Endodermal cell (in vitro differentiated cells): ENCODE results near the gene USP48. TPM values are rescaled to one million over a fixed set of nuclear protein-coding genes. Genes with fewer than 3 reads are reported as not detected.

Experiments used
- DNase-seq: peaks from one replicate; pipeline ENCODE4 v3.0.0-alpha.2; 2017
- H3K27ac ChIP-seq: 2 replicates; pipeline ENCODE4 v1.5.1; 2013; ENCODE audit warnings: mild to moderate bottlenecking, low read depth, low read length, moderate library complexity
- H3K27me3 ChIP-seq: 2 replicates; pipeline ENCODE4 v1.6.1; 2013; ENCODE audit warnings: mild to moderate bottlenecking, low read length, moderate library complexity; ENCODE audit not compliant: insufficient read depth, control insufficient read depth, poor library complexity, severe bottlenecking
- H3K36me3 ChIP-seq: 2 replicates; pipeline ENCODE4 v1.7.0; 2013; ENCODE audit warnings: mild to moderate bottlenecking, low read length, moderate library complexity; ENCODE audit not compliant: control insufficient read depth, insufficient read depth
- H3K4me1 ChIP-seq: one replicate; pipeline ENCODE4 v1.7.0; 2013; ENCODE audit warnings: low read length; ENCODE audit not compliant: control insufficient read depth, insufficient read depth
- H3K4me3 ChIP-seq: 2 replicates; pipeline ENCODE4 v1.5.1; 2013; ENCODE audit warnings: mild to moderate bottlenecking, low read length, moderate library complexity
- H3K9ac ChIP-seq: 2 replicates; pipeline ENCODE4 v1.6.1; 2013; ENCODE audit warnings: mild to moderate bottlenecking, low read length, moderate library complexity; ENCODE audit not compliant: poor library complexity, severe bottlenecking; ENCODE audit errors: extremely low read depth
- H3K9me3 ChIP-seq: 2 replicates; pipeline ENCODE4 v1.6.1; 2013; ENCODE audit warnings: mild to moderate bottlenecking, low read length, moderate library complexity; ENCODE audit not compliant: control insufficient read depth
- H3K27ac Mint-ChIP-seq: 2 replicates; pipeline ENCODE4 v1.8.0; 2020; ENCODE audit warnings: mixed read lengths
- H3K27me3 Mint-ChIP-seq: 2 replicates; pipeline ENCODE4 v1.8.0; 2021; ENCODE audit warnings: mild to moderate bottlenecking, mixed read lengths; ENCODE audit not compliant: insufficient read depth
- H3K36me3 Mint-ChIP-seq: 2 replicates; pipeline ENCODE4 v1.8.0; 2020; ENCODE audit warnings: low read depth, mixed read lengths
- H3K4me1 Mint-ChIP-seq: 2 replicates; pipeline ENCODE4 v1.8.0; 2020; ENCODE audit warnings: mixed read lengths
- H3K4me3 Mint-ChIP-seq: 2 replicates; pipeline ENCODE4 v1.8.0; 2020; ENCODE audit warnings: mild to moderate bottlenecking, moderate library complexity, mixed read lengths
- H3K9me3 Mint-ChIP-seq: 2 replicates; pipeline ENCODE4 v1.8.0; 2020; ENCODE audit warnings: mild to moderate bottlenecking, mixed read lengths
- CTCF ChIP-seq: fragments of 200-600 bp; sonication (generic); conservative IDR thresholded peaks from 2 replicates; pipeline ENCODE4 v1.5.0; 2021; ENCODE audit warnings: antibody characterized with exemption, mild to moderate bottlenecking
- WGBS, 2 experiments: methylation state at CpG; one replicate each; pipeline versions ENCODE4 v1.1.5 to v1.1.7; 2013; ENCODE audit warnings: missing lambda C conversion rate in 2 of 2, mixed read lengths in 1 of 2; ENCODE audit not compliant: insufficient coverage in 1 of 2, insufficient read length in 1 of 2; 5-methylcytosine and 5-hydroxymethylcytosine counted together
- total RNA-seq, 2 donors: library from RNA; stranded (reverse); fragmentation: NEBNext Ultra II Directional in 1 of 2; extraction: Animal tissue kit (Norgen Biotek cat#: 25700) in 1 of 2; gene quantifications; 2 replicates in 1 of 2; 3 replicates in 1 of 2; pipeline ENCODE4 v1.2.1, GENCODE V29; 2021

The USP48 gene
- total RNA-seq, 2 donors from 2014 or later: 73.8 to 78.6 TPM

GRCh38 chr1:21672478-21673276 is 110.3 kb downstream of the USP48 start:
- H3K27ac ChIP-seq: no peak overlapping the region
- peaks cover 10% of the 10 kb centered on the region for H3K4me1 Mint-ChIP-seq
- H3K9ac ChIP-seq: no peak overlapping the region
- no peaks in the 10 kb centered on the region for H3K36me3 Mint-ChIP-seq
- H3K4me3 ChIP-seq: no peak overlapping the region
- DNase-seq: no peak
- no peak overlapping the region for H3K27ac Mint-ChIP-seq
- H3K27me3 Mint-ChIP-seq: peaks cover 16% of the 10 kb centered on the region
- no peaks in the 10 kb centered on the region for H3K4me1 ChIP-seq
- peaks cover 11% of the 10 kb centered on the region for H3K27me3 ChIP-seq
- no peaks in the 10 kb centered on the region for H3K9me3 ChIP-seq
- no peak for TF ChIP-seq CTCF
- 93 to 100% methylated on average over 5 to 10 of the region's 10 CpGs for WGBS, 2 experiments
- no peaks in the 10 kb centered on the region for H3K9me3 Mint-ChIP-seq
- peaks cover 2% of the 10 kb centered on the region for H3K36me3 ChIP-seq
- no peak overlapping the region for H3K4me3 Mint-ChIP-seq

GRCh38 chr1:21671915-21672314 is 111.0 kb downstream of the USP48 start:
- Histone ChIP-seq H3K4me3 (no peak overlapping the region), H3K9me3 (no peaks in the 10 kb centered on the region), H3K36me3 (no peaks in the 10 kb centered on the region), H3K27ac (no peak overlapping the region), H3K4me1 (no peaks in the 10 kb centered on the region), H3K27me3 (peaks cover 11% of the 10 kb centered on the region), H3K9ac (no peak overlapping the region)
- no peak for TF ChIP-seq CTCF
- no peak for DNase-seq
- Mint-ChIP-seq H3K27ac (no peak overlapping the region), H3K27me3 (peaks cover 20% of the 10 kb centered on the region), H3K4me1 (peaks cover 10% of the 10 kb centered on the region), H3K36me3 (no peaks in the 10 kb centered on the region), H3K9me3 (no peaks in the 10 kb centered on the region), H3K4me3 (no peak overlapping the region)
- 93 to 100% methylated on average over 3 to 6 of the region's 6 CpGs for WGBS, 2 experiments

GRCh38 chr1:21670956-21671902 is 111.7 kb downstream of the USP48 start:
- H3K36me3 Mint-ChIP-seq: no peaks in the 10 kb centered on the region
- no peak overlapping the region for H3K27ac Mint-ChIP-seq
- TF ChIP-seq CTCF: no peak
- no peaks in the 10 kb centered on the region for H3K9me3 Mint-ChIP-seq
- H3K4me1 Mint-ChIP-seq: peaks cover 3% of the 10 kb centered on the region
- H3K9ac ChIP-seq: no peak overlapping the region
- 79 to 86% methylated on average over 10 to 11 of the region's 11 CpGs for WGBS, 2 experiments
- H3K4me3 Mint-ChIP-seq: no peak overlapping the region
- no peaks in the 10 kb centered on the region for H3K9me3 ChIP-seq
- DNase-seq: no peak
- no peak overlapping the region for H3K27ac ChIP-seq
- no peaks in the 10 kb centered on the region for H3K36me3 ChIP-seq
- H3K27me3 Mint-ChIP-seq: peaks cover 20% of the 10 kb centered on the region
- H3K4me3 ChIP-seq: no peak overlapping the region
- H3K27me3 ChIP-seq: peaks cover 11% of the 10 kb centered on the region
- no peaks in the 10 kb centered on the region for H3K4me1 ChIP-seq
